ENCODE measurements around the gene MCRIP1. TPM values are rescaled to one million over a fixed set of nuclear protein-coding genes. Genes with fewer than 3 reads are reported as not detected.
A peak's percentile ranks its signal among the peaks of the same experiment; 100 is the strongest.

Gene MCRIP1
- total and polyA plus RNA-seq, 2 of the 13 experiments (the other 11 are each of a cell fraction or from before 2014, with no cell fraction given): 79.7 to 84.9 TPM

GRCh38 chr17:81867991-81868673, 35.0 kb upstream of the MCRIP1 start (continued):
- TF ChIP-seq UBTF (CRISPR knock-in tag; IDR thresholded peaks at IDR 0.05) (no peak; the same call in 1 of the 2 replicates), HOXD1 (CRISPR knock-in tag; IDR thresholded peaks at IDR 0.05) (0 out of 2 replicates have a peak, but pooled peaks have one; percentile 14), CC2D1A (CRISPR knock-in tag; IDR thresholded peaks at IDR 0.05) (0 out of 2 replicates have a peak, but pooled peaks have one; percentile 39), SP5 (CRISPR knock-in tag; IDR thresholded peaks at IDR 0.05; ENCODE audit: borderline replicate concordance, low read depth) (no peak), HOXA3 (CRISPR knock-in tag; IDR thresholded peaks at IDR 0.05) (peak; percentile 11; the same call in 1 of the 2 replicates), NRL (CRISPR knock-in tag; IDR thresholded peaks at IDR 0.05; ENCODE audit: borderline replicate concordance) (no peak; the same call in 1 of the 2 replicates), ZFX (CRISPR knock-in tag; IDR thresholded peaks at IDR 0.05; ENCODE audit: low read depth) (peak; percentile 39; the same call in 1 of the 2 replicates), TERF1 (CRISPR knock-in tag; IDR thresholded peaks at IDR 0.05) (peak; percentile 41; the same call in 1 of the 2 replicates), MAZ (IDR thresholded peaks at IDR 0.05; ENCODE audit: borderline replicate concordance, low read depth, low read length) (peak; percentile 14; the same call in 1 of the 2 replicates), MAZ (CRISPR knock-in tag; IDR thresholded peaks at IDR 0.05; ENCODE audit: low read depth) (no peak; the same call in 1 of the 2 replicates), ZBTB34 (CRISPR knock-in tag; IDR thresholded peaks at IDR 0.05) (peak; percentile 81), MYNN (CRISPR knock-in tag; IDR thresholded peaks at IDR 0.05; ENCODE audit: low read depth) (peak; percentile 41; the same call in 1 of the 2 replicates), PATZ1 (CRISPR knock-in tag; IDR thresholded peaks at IDR 0.05) (0 out of 2 replicates have a peak, but pooled peaks have one; percentile 2), ZNF788 (CRISPR knock-in tag; IDR thresholded peaks at IDR 0.05; ENCODE audit: borderline replicate concordance) (peak; percentile 57; the same call in 1 of the 2 replicates), KLF12 (CRISPR knock-in tag; IDR thresholded peaks at IDR 0.05; ENCODE audit: borderline replicate concordance) (no peak), ZNF558 (CRISPR knock-in tag; IDR thresholded peaks at IDR 0.05; ENCODE audit: borderline replicate concordance) (no peak), ZNF282 (IDR thresholded peaks at IDR 0.05; ENCODE audit: partially characterized antibody) (no peak), ZNF232 (CRISPR knock-in tag; IDR thresholded peaks at IDR 0.05; ENCODE audit: borderline replicate concordance) (0 out of 2 replicates have a peak, but pooled peaks have one; percentile 36), ZNF546 (CRISPR knock-in tag; conservative IDR thresholded peaks at IDR 0.05) (peak; percentile 23; the same call in 1 of the 2 replicates), NR2F6 (IDR thresholded peaks at IDR 0.05) (no peak), NR2F6 (CRISPR knock-in tag; IDR thresholded peaks at IDR 0.05) (no peak), BORCS8-MEF2B (CRISPR knock-in tag; IDR thresholded peaks at IDR 0.05) (peak; percentile 35; the same call in 1 of the 2 replicates), SNAPC2 (CRISPR knock-in tag; IDR thresholded peaks at IDR 0.05) (0 out of 2 replicates have a peak, but pooled peaks have one; percentile 57), SSRP1 (CRISPR knock-in tag; IDR thresholded peaks at IDR 0.05) (peak; percentile 82)
